ENCODE measurements around the gene MPZL2. TPM values are rescaled to one million over a fixed set of nuclear protein-coding genes. Genes with fewer than 3 reads are reported as not detected.
"Not testable (repeated sequence)": the region's sequence is repeated elsewhere in the genome, so short reads cannot be mapped to it uniquely, and the experiment has no call there.

Gene MPZL2
- total RNA-seq, 1 donor from 2014 or later: 13.4 TPM

GRCh38 chr11:118310271-118310670, 46.2 kb upstream of the MPZL2 start:
- H3K4me3 ChIP-seq: no peak overlapping the region
- no peaks in the 10 kb centered on the region for H3K9me3 ChIP-seq (replicated peaks)
- H3K27me3 ChIP-seq (ENCODE audit: low read depth): peaks cover 54% of the 10 kb centered on the region
- no peak for TF ChIP-seq CTCF (IDR thresholded peaks at IDR 0.05; ENCODE audit: borderline replicate concordance)
- no peak overlapping the region for H3K27ac ChIP-seq (replicated peaks)
- no peak for DNase-seq
- H3K4me1 ChIP-seq: peaks cover 4% of the 10 kb centered on the region
- intact Hi-C loops (cut with micrococcal nuclease): no loop called here
- H3K36me3 ChIP-seq: no peaks in the 10 kb centered on the region

GRCh38 chr11:118308995-118309528, 45.0 kb upstream of the MPZL2 start:
- H3K27ac ChIP-seq (replicated peaks); H3K9me3 ChIP-seq (replicated peaks); H3K4me3 ChIP-seq; intact Hi-C loops (cut with micrococcal nuclease); DNase-seq; H3K36me3 ChIP-seq; H3K4me1 ChIP-seq: not testable (repeated sequence)
- peaks cover 52% of the 10 kb centered on the region for H3K27me3 ChIP-seq (ENCODE audit: low read depth)

GRCh38 chr11:118306556-118306955, 42.5 kb upstream of the MPZL2 start:
- H3K4me1 ChIP-seq: no peaks in the 10 kb centered on the region
- H3K4me3 ChIP-seq: no peak overlapping the region
- intact Hi-C loops (cut with micrococcal nuclease): no loop called here
- H3K36me3 ChIP-seq: no peaks in the 10 kb centered on the region
- DNase-seq: no peak
- peaks cover 48% of the 10 kb centered on the region for H3K27me3 ChIP-seq (ENCODE audit: low read depth)
- TF ChIP-seq CTCF (IDR thresholded peaks at IDR 0.05; ENCODE audit: borderline replicate concordance): no peak
- no peaks in the 10 kb centered on the region for H3K9me3 ChIP-seq (replicated peaks)
- H3K27ac ChIP-seq (replicated peaks): no peak overlapping the region

- Histone ChIP-seq H3K9me3 (replicated peaks) (no peaks in the 10 kb centered on the region), H3K36me3 (no peaks in the 10 kb centered on the region), H3K4me3 (no peak overlapping the region), H3K27ac (replicated peaks) (no peak overlapping the region), H3K27me3 (ENCODE audit: low read depth) (peaks cover 39% of the 10 kb centered on the region), H3K4me1 (no peaks in the 10 kb centered on the region)
- no peak for TF ChIP-seq CTCF (IDR thresholded peaks at IDR 0.05; ENCODE audit: borderline replicate concordance)
- intact Hi-C loops (cut with micrococcal nuclease): no loop called here
- DNase-seq: no peak
Measured at GRCh38 chr11:118305726-118306125, 41.6 kb upstream of the MPZL2 start.

- no peak for DNase-seq
- H3K27me3 ChIP-seq (ENCODE audit: low read depth): peaks cover 36% of the 10 kb centered on the region
- intact Hi-C loops (cut with micrococcal nuclease): no loop called here
- no peak for TF ChIP-seq CTCF (IDR thresholded peaks at IDR 0.05; ENCODE audit: borderline replicate concordance)
- H3K9me3 ChIP-seq (replicated peaks): no peaks in the 10 kb centered on the region
- H3K4me3 ChIP-seq: no peak within 1 kb of the TSS
- H3K4me1 ChIP-seq: no peaks in the 10 kb centered on the region
- H3K36me3 ChIP-seq: no peaks in the 10 kb centered on the region
- H3K27ac ChIP-seq (replicated peaks): no peak within 1 kb of the TSS
Measured at GRCh38 chr11:118304568-118305248, 40.6 kb upstream of the MPZL2 start, which contains the start of gene CD3E. TSS of gene CD3E (plus strand) at chr11:118304730. CDS start at chr11:118304953, 223 bp downstream.

- no peaks in the 10 kb centered on the region for H3K9me3 ChIP-seq (replicated peaks)
- H3K4me3 ChIP-seq: no peak overlapping the region
- H3K27me3 ChIP-seq (ENCODE audit: low read depth): peaks cover 31% of the 10 kb centered on the region
- no peak overlapping the region for H3K27ac ChIP-seq (replicated peaks)
- intact Hi-C loops (cut with micrococcal nuclease): no loop called here
- no peaks in the 10 kb centered on the region for H3K4me1 ChIP-seq
- no peak for DNase-seq
- TF ChIP-seq CTCF (IDR thresholded peaks at IDR 0.05; ENCODE audit: borderline replicate concordance): no peak
- no peaks in the 10 kb centered on the region for H3K36me3 ChIP-seq
Measured at GRCh38 chr11:118304227-118304567, 40.1 kb upstream of the MPZL2 start.

All from left ventricle myocardium inferior (tissue), 1 donor.